Psoas muscle (tissue), 8 donors: Measurements from ENCODE around the gene NBPF19. TPM values are rescaled to one million over a fixed set of nuclear protein-coding genes. Genes with fewer than 3 reads are reported as not detected.
A peak's percentile ranks its signal among the peaks of the same experiment; 100 is the strongest.
"Not testable (repeated sequence)": the region's sequence is repeated elsewhere in the genome, so short reads cannot be mapped to it uniquely, and the experiment has no call there.

Experiments
- ATAC-seq, 4 donors: fragments of 200-7000 bp; cut with Tn5 transposase; one replicate each; pipeline ENCODE4 v1.9.1; 2020; ENCODE audit warnings: moderate library complexity in 3 of 4, mild to moderate bottlenecking in 2 of 4
- DNase-seq, 2 donors: peaks; one replicate each; pipeline ENCODE4 v3.0.0-alpha.2; 2020
- H3K27ac ChIP-seq: fragments of 200-600 bp; one replicate; pipeline ENCODE4 v1.8.0; 2022
- H3K27me3 ChIP-seq, 3 donors: fragments of 200-600 bp in 1 of 3; one replicate each; pipeline versions ENCODE4 v1.6.1 to v1.8.0; 2013 to 2022; ENCODE audit warnings: low read length in 2 of 3, mild to moderate bottlenecking in 2 of 3, moderate library complexity in 1 of 3; ENCODE audit not compliant: insufficient read depth in 3 of 3
- H3K36me3 ChIP-seq, 2 donors: fragments of 200-600 bp in 1 of 2; one replicate each; pipeline versions ENCODE4 v1.6.1 to v1.8.0; 2013 to 2022; ENCODE audit warnings: low read depth in 1 of 2, mild to moderate bottlenecking in 1 of 2, moderate library complexity in 1 of 2; ENCODE audit not compliant: insufficient read depth in 1 of 2
- H3K4me1 ChIP-seq: fragments of 200-600 bp; one replicate; pipeline ENCODE4 v1.8.0; 2022
- H3K4me3 ChIP-seq: fragments of 200-600 bp; one replicate; pipeline ENCODE4 v1.8.0; 2022; ENCODE audit warnings: mild to moderate bottlenecking
- H3K9me3 ChIP-seq: fragments of 200-600 bp; one replicate; pipeline ENCODE4 v1.8.0; 2022
- WGBS, 3 donors: extraction: QIAGEN DNeasy Blood & Tissue Kit; methylation state at CpG; one replicate each; pipeline versions ENCODE4 v1.1.6 to v1.1.7; 2013; 5-methylcytosine and 5-hydroxymethylcytosine counted together
- intact Hi-C, 2 donors: fragments of 100-400 bp; cut with DNase I; formaldehyde crosslinking; loops; one replicate each; pipeline versions ENCODE4 v1.11.0 to v1.14.2; 2022
- long read RNA-seq, 2 donors: library from polyadenylated mRNA; unstranded; transcript quantifications; one replicate each; pipeline ENCODE4 v2.0.0, GENCODE V29; 2021
- polyA plus RNA-seq, 3 donors: library from polyadenylated mRNA; stranded (reverse); fragments of 200-250 nt; gene quantifications; one replicate each; pipeline ENCODE4 v1.2.3, GENCODE V29; 2013
- total RNA-seq, 4 donors: library from RNA; stranded (reverse); fragmentation: NEBNext Ultra II Directional in 2 of 4; extraction: Animal tissue kit (Norgen Biotek cat#: 25700) in 2 of 4; gene quantifications; one replicate each; pipeline versions ENCODE4 v1.2.1 to v1.2.4, GENCODE V29; 2021 to 2023
- donor health status: healthy with polysubstance abuse.
- donor health status: DM: no; HTN: no; CAD: no; lungs with moderate emphysema.
- donor health status: Bipolar disorder and iron deficiency.
- donor health status: healthy.
- donor health status: DM: yes; HTN: yes; CAD: no.
- donor health status: DM: no; HTN: no; CAD: no.
- donor health status: DM: no; HTN: no; CAD: no.
- donor health status: DM: yes; HTN: yes; CAD: no.

NBPF19 gene
- total RNA-seq (1 to 10 TPM; 4.4 to 8.8 (median 5.0) TPM), polyA plus RNA-seq (1 to 10 TPM; 1.0 to 3.0 (median 2.2) TPM)
- long read RNA-seq, donor 1, partial matches to known transcripts: 3 of 6 reads
- long read RNA-seq, donor 1, other reads (novel, unspliced or antisense): 3 of 6 reads
- long read RNA-seq, donor 2, partial matches to known transcripts: 5 of 14 reads
- long read RNA-seq, donor 2, other reads (novel, unspliced or antisense): 9 of 14 reads

- H3K9me3 ChIP-seq, H3K4me1 ChIP-seq, DNase-seq, ATAC-seq, H3K36me3 ChIP-seq, H3K27me3 ChIP-seq, H3K4me3 ChIP-seq, H3K27ac ChIP-seq, intact Hi-C loops: not testable (repeated sequence)
- whole genome bisulfite sequencing, 3 donors: 92 to 100% (median 92%) methylated on average over 1 of the region's 2 CpGs
These were observed at the start of gene NBPF19 for GRCh38 chr1:149474745-149475144. Gene NBPF19, plus strand, starts transcription at chr1:149475045. Its CDS starts 888 bp downstream, at chr1:149475933.

DNA sequence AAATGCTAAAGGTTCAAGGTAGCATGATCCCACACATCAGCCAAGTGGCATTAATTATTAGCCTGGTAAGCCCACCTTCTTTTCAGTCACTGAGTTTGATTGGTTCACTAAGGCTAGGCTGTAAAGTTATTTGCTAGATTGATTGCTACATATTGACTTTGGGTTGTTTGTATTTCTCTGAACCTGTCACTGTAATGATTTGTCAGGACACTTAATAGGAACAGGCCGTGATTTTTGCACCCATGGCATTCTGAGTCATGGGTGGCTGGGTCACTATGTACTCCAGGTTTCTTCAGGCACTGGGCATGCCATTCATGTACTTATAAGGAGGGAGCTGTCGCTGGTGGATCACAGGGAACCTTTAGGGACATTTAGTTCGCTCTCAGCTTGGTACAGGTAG is 46.5 kb upstream of the NBPF19 start:
- H3K27me3 ChIP-seq, H3K27ac ChIP-seq, H3K9me3 ChIP-seq, intact Hi-C loops, H3K36me3 ChIP-seq, H3K4me3 ChIP-seq, ATAC-seq, H3K4me1 ChIP-seq: not testable (repeated sequence)
- DNase-seq: peak in 1 of 2 donors; percentile 24
- 20 to 93% (median 51%) methylated on average over 1 to 2 of the region's 3 CpGs for WGBS, 3 donors

- H3K27me3 ChIP-seq, H3K4me1 ChIP-seq, intact Hi-C loops, H3K27ac ChIP-seq, H3K9me3 ChIP-seq, H3K4me3 ChIP-seq, H3K36me3 ChIP-seq, ATAC-seq: not testable (repeated sequence)
- 19 to 28% (median 20%) methylated on average over 4 to 5 of the region's 6 CpGs for WGBS, 3 donors
- DNase-seq: peak; percentile 36 to 63
These were observed 29.4 kb upstream of the NBPF19 start for GRCh38 chr1:149445451-149445850.

DNA sequence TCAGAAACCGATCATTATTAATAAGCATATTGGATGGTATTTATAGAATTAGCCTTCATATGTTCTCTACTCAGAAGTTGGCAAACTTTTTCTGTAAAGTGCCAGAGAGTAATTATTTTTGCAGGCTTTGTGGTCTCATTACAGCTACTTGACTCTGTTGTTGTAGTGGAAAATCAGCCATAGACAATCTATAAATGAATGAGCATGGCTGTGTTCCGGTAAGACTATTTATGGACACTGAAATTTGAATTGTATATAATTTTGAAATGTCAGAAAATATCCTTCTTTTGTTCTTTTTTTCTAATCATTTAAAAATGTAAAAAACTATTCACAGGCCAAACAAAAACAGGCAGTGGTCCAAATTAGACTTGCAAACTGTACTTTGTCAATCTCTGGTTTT is 22.6 kb upstream of the NBPF19 start:
- DNase-seq, H3K4me3 ChIP-seq, intact Hi-C loops, H3K9me3 ChIP-seq, H3K36me3 ChIP-seq, H3K4me1 ChIP-seq, H3K27me3 ChIP-seq, H3K27ac ChIP-seq, ATAC-seq: not testable (repeated sequence)
- WGBS, 3 donors: 46 to 82% (median 77%) methylated on average over 1 of the region's 2 CpGs

- DNase-seq, H3K27ac ChIP-seq, ATAC-seq, H3K27me3 ChIP-seq, H3K4me1 ChIP-seq, H3K4me3 ChIP-seq, H3K9me3 ChIP-seq, H3K36me3 ChIP-seq, intact Hi-C loops: not testable (repeated sequence)
- no CpG with 5 or more reads among the region's 1 CpG for WGBS, 3 donors
These were observed 22.2 kb upstream of the NBPF19 start for GRCh38 chr1:149452652-149453051.

- 1 to 4% (median 2%) methylated on average over 29 to 34 of the region's 36 CpGs for WGBS, 3 donors
- intact Hi-C loops, ATAC-seq, H3K9me3 ChIP-seq, H3K4me1 ChIP-seq, H3K27me3 ChIP-seq, H3K36me3 ChIP-seq, H3K27ac ChIP-seq: not testable (repeated sequence)
- peak overlapping the region; percentile 41 for H3K4me3 ChIP-seq
- peak; percentile 13 to 46 for DNase-seq
These were observed 83.5 kb downstream of the NBPF19 start for GRCh38 chr1:149558350-149558825.

DNA sequence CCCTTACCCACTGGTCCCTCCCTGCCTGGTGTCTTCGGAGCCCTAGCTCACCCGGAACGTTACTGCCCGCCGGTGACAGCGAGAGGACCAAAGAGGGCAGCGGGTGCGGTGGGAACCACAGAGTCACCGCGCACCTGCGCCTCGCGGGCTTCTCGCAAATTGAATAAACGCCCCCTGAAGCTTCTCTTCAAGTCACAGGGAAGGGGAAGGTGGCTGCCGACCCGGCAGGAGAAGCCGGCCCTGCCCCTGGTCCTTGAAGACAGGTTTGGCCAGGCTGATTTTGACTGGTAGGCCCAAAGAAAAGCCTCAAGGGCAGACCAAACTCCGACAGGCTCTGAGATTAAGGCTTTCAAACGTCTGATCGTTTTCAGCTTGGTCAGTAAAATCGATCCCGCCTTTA is 87.0 kb downstream of the NBPF19 start:
- WGBS, 3 donors: 91 to 96% (median 92%) methylated on average over 16 to 17 of the region's 23 CpGs
- intact Hi-C loops, H3K9me3 ChIP-seq, H3K4me3 ChIP-seq, H3K27me3 ChIP-seq, H3K36me3 ChIP-seq, H3K27ac ChIP-seq, DNase-seq, H3K4me1 ChIP-seq, ATAC-seq: not testable (repeated sequence)

GRCh38 chr1:149565485-149565884 is 90.6 kb downstream of the NBPF19 start:
- ATAC-seq, intact Hi-C loops, H3K4me3 ChIP-seq: not testable (repeated sequence)

GRCh38 chr1:149572763-149573162 is 97.9 kb downstream of the NBPF19 start:
- H3K4me1 ChIP-seq, H3K36me3 ChIP-seq, H3K27me3 ChIP-seq, ATAC-seq, intact Hi-C loops, H3K27ac ChIP-seq, H3K4me3 ChIP-seq, DNase-seq, H3K9me3 ChIP-seq: not testable (repeated sequence)

More at GRCh38 chr1:149565485-149565884, 90.6 kb downstream of the NBPF19 start:
- H3K9me3 ChIP-seq, H3K27ac ChIP-seq, H3K4me1 ChIP-seq, H3K36me3 ChIP-seq, H3K27me3 ChIP-seq, DNase-seq: not testable (repeated sequence)
- 89 to 97% (median 92%) methylated on average over 1 of the region's 4 CpGs for WGBS, 3 donors

GRCh38 chr1:149585592-149585991 is 110.7 kb downstream of the NBPF19 start:
- ATAC-seq, H3K9me3 ChIP-seq, H3K4me3 ChIP-seq, H3K4me1 ChIP-seq, H3K36me3 ChIP-seq, DNase-seq, intact Hi-C loops, H3K27me3 ChIP-seq, H3K27ac ChIP-seq: not testable (repeated sequence)
- no CpG with 5 or more reads among the region's 2 CpGs for WGBS, 3 donors
